Kidney epithelial cell (primary cell): ENCODE measurements around the gene GALNT9. TPM values are rescaled to one million over a fixed set of nuclear protein-coding genes. Genes with fewer than 3 reads are reported as not detected.

Experiments used
- DNase-seq: peaks from one replicate; pipeline ENCODE4 v3.0.0-alpha.2; 2010; ENCODE audit warnings: low read depth
- H3K27me3 ChIP-seq: 2 replicates; pipeline ENCODE4 v1.6.0; 2011; ENCODE audit warnings: low read length; ENCODE audit not compliant: control insufficient read depth, insufficient read depth
- H3K36me3 ChIP-seq: 2 replicates; pipeline ENCODE4 v1.5.1; 2011; ENCODE audit warnings: low read length; ENCODE audit not compliant: control insufficient read depth, insufficient read depth
- H3K4me3 ChIP-seq: 2 replicates; pipeline ENCODE4 v1.5.1; 2011; ENCODE audit warnings: low read depth, mild to moderate bottlenecking, control low read depth, low read length
- total RNA-seq: library from RNA; depleted of rRNA; stranded (reverse); fragments of >200 nt; gene quantifications from 2 replicates; pipeline ENCODE4 v1.2.3, GENCODE V29; 2015
- TF ChIP-seq, protein P1 (sequence below): IDR thresholded peaks from 2 replicates; pipeline ENCODE4 v1.5.1; 2011; ENCODE audit warnings: mild to moderate bottlenecking, moderate library complexity, low read length, control low read depth, inconsistent platforms; ENCODE audit not compliant: insufficient read depth, poor library complexity, severe bottlenecking

The GALNT9 gene
- total RNA-seq, 1 donor from 2014 or later: 1.5 TPM

DNA sequence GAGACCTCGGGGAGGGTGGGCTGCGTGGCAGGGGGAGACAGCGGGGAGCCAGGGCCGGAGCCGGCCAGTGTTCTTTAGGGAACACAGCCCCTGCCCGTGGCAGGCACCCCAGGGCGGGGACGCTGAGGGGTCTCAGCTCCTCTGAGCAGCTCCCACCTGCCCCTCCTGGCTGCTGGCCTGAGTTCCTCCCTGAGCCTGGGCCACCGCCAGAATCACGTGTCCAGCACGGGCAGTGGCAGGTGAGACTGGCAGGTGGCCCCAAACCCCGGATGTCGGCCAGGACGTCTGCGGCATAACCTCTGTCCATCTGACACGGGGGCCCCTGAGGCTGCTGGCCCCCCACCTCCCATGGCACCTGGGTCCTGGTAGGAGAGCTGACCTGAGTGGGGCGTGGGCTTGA lies 160.0 kb downstream of the GALNT9 start:
- no peak for DNase-seq
- TF ChIP-seq, protein P1, sequence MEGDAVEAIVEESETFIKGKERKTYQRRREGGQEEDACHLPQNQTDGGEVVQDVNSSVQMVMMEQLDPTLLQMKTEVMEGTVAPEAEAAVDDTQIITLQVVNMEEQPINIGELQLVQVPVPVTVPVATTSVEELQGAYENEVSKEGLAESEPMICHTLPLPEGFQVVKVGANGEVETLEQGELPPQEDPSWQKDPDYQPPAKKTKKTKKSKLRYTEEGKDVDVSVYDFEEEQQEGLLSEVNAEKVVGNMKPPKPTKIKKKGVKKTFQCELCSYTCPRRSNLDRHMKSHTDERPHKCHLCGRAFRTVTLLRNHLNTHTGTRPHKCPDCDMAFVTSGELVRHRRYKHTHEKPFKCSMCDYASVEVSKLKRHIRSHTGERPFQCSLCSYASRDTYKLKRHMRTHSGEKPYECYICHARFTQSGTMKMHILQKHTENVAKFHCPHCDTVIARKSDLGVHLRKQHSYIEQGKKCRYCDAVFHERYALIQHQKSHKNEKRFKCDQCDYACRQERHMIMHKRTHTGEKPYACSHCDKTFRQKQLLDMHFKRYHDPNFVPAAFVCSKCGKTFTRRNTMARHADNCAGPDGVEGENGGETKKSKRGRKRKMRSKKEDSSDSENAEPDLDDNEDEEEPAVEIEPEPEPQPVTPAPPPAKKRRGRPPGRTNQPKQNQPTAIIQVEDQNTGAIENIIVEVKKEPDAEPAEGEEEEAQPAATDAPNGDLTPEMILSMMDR: no peak
- Histone ChIP-seq H3K4me3 (no peak overlapping the region), H3K27me3 (peaks cover 39% of the 10 kb centered on the region), H3K36me3 (no peaks in the 10 kb centered on the region)

DNA sequence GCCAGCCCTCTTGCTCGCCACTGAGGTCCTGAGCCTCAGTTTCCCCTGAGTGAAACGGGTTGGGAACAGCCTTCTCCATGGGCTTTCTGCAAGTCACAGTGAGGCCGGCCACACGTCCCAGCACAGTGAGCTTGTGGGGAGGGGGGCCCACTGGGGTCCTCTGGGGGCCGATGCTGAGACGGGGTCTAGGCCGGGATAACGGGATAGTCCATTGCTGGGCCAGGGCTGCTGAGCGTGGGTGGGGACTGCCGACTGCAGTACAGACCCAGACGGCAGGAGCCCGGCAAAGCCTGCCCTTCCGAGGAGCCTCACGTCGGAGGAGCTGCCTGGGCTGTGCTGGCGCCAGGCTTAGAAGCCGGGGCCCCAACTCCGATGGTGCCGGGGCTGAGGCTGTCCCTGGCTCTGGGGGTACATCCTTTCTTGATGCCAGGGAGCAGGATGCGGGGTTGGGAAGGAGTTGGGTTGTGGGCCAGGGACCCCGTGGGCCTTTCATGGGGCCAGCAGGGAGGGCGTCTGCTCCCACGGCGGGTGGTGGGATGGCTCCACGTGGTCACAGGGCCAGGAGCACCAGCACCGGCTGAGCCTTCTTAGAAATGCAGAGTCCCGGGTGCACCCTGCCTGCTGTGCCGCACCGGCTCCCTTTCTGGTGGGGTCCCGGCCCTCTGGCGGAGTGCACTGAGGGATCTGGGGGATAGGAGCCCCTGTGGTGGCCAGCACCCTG lies 160.9 kb downstream of the GALNT9 start:
- H3K27me3 ChIP-seq: peaks cover 36% of the 10 kb centered on the region
- TF ChIP-seq, protein P1: no peak
- no peaks in the 10 kb centered on the region for H3K36me3 ChIP-seq
- no peak for DNase-seq
- no peak overlapping the region for H3K4me3 ChIP-seq

DNA sequence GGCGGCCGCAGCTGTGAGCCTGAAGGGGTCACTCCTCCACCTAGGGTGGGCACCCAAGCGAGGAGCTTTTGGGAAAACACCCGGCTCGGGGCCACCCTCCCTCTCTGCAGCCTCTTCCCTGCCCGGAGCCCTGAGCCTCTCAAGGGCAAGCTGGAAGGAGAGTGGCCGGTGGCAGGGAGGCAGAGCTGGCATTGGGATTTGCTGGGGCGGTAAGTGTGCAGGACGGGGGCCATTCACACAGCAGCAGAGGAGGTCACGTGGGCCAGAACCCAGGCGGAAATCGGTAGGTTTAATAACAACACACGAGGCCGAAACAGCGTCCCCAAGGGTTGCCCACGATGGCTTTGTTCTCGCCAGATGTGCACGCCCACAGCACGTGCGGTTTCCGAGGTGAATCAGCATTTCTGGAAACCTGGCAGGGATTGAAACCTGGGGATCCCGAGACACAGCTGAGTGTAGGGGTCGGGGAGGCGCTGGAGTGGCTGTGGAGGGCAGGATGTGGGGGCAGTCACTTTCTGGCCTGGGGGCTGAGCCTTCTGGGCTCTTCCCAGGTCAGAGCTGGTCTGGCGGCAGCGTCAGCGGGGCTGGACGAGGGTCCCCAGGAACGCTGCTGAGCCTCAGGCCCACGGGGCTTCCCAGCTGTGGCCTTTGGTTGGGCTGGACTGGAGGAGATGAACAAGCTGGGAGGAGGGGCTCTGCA lies 161.6 kb downstream of the GALNT9 start:
- no peak for DNase-seq
- no peak overlapping the region for H3K4me3 ChIP-seq
- TF ChIP-seq, protein P1: no peak
- peaks cover 35% of the 10 kb centered on the region for H3K27me3 ChIP-seq
- H3K36me3 ChIP-seq: no peaks in the 10 kb centered on the region

DNA sequence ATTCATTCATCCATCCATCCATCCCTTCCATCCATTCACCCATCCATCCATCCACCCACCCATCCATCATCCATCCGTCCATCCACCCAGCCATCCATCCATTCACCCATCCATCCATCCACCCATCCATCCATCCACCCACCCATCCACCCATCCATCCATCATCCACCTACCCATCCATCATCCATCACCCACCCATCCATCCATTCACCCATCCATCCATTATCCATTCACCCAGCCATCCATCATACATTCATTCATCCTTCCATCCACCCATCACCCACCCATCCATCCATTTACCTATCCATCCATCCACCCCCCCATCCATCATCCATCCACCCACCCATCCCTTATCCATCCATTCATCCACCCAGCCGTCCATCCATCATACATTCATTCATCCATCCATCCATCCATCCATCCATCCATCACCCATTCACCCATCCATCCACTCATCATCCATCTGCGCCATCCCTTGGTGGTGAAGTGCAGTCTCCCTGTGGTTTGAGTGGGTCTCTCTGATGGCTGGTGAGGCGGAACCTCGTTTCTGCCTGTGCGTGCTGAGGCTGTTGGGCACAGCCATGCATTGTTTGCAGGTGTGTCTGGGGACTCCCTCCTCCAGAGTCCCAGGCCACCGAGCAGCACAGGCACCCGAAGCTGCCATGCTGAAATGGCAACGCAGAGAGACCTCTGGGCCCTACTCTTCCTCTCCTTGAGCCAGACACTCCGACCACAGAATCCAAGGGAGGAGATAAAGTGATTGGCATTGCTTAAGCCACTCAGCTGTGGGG lies 162.4 kb downstream of the GALNT9 start:
- TF ChIP-seq, protein P1: no peak
- H3K4me3 ChIP-seq: no peak overlapping the region
- H3K36me3 ChIP-seq: no peaks in the 10 kb centered on the region
- H3K27me3 ChIP-seq: peaks cover 35% of the 10 kb centered on the region
- no peak for DNase-seq

GRCh38 chr12:132166093-132166492 lies 163.3 kb downstream of the GALNT9 start:
- Histone ChIP-seq H3K27me3 (peaks cover 38% of the 10 kb centered on the region), H3K36me3 (no peaks in the 10 kb centered on the region), H3K4me3 (no peak overlapping the region)
- TF ChIP-seq, protein P1: no peak
- no peak for DNase-seq
